ENCODE measurements around the gene ZMYND19.

- TF ChIP-seq CTCF (IDR thresholded peaks at IDR 0.05), result no peak
- no peak for TF ChIP-seq POLR2A (IDR thresholded peaks at IDR 0.05)
- TF ChIP-seq POLR2AphosphoS5 (IDR thresholded peaks at IDR 0.05; ENCODE audit: insufficient read depth in 1 of 2, low read depth in 1 of 2), result peak; percentile 63 to 96
Measured at GRCh38 chr9:137550231-137550621, 40.1 kb downstream of the ZMYND19 start, which contains the start of gene PNPLA7.
